HepG2 (cell line): Measurements from ENCODE around the gene CADM1.

Experiments used
- BRF2 ChIP-seq: sonication (generic); formaldehyde crosslinking; IDR thresholded peaks from 2 replicates; pipeline ENCODE4 v1.8.1; 2022; ENCODE audit warnings: mild to moderate bottlenecking, missing genetic modification reagents
- HNRNPLL ChIP-seq: fragments of 200-400 bp; formaldehyde crosslinking; IDR thresholded peaks from 2 replicates; pipeline ENCODE4 v1.6.1; 2017; ENCODE audit warnings: mild to moderate bottlenecking, low read depth, low read length; ENCODE audit not compliant: poor library complexity, severe bottlenecking
- POLR2G ChIP-seq: fragments of 200-400 bp; formaldehyde crosslinking; IDR thresholded peaks from 2 replicates; pipeline ENCODE4 v1.6.1; 2018; ENCODE audit warnings: mild to moderate bottlenecking, low read depth, low read length, moderate library complexity
- RAD21 ChIP-seq: fragments of 450-650 bp; formaldehyde crosslinking; IDR thresholded peaks from 2 replicates; pipeline ENCODE4 v1.5.0; 2020; ENCODE audit warnings: mild to moderate bottlenecking
- REST ChIP-seq, 2 experiments: IDR thresholded peaks; 2 replicates each; pipeline ENCODE4 v1.6.1; 2011 to 2012; ENCODE audit warnings: low read length in 2 of 2, borderline replicate concordance in 1 of 2, low read depth in 1 of 2, mild to moderate bottlenecking in 1 of 2, moderate library complexity in 1 of 2
- ZIK1 ChIP-seq: sonication (generic); formaldehyde crosslinking; IDR thresholded peaks from 2 replicates; pipeline ENCODE4 v1.5.0; 2020; ENCODE audit warnings: mild to moderate bottlenecking, low read depth, missing genetic modification reagents, borderline replicate concordance
- ZNF550 ChIP-seq: sonication (generic); formaldehyde crosslinking; IDR thresholded peaks from 2 replicates; pipeline ENCODE4 v1.4.0; 2020; ENCODE audit warnings: mild to moderate bottlenecking, missing genetic modification reagents, borderline replicate concordance
- ZNF800 ChIP-seq: sonication (generic); formaldehyde crosslinking; IDR thresholded peaks from 2 replicates; pipeline ENCODE4 v1.4.0; 2020; ENCODE audit warnings: missing genetic modification reagents
- ZNF816 ChIP-seq: sonication (generic); formaldehyde crosslinking; IDR thresholded peaks from 2 replicates; pipeline ENCODE4 v1.8.0; 2022; ENCODE audit warnings: missing genetic modification reagents, mild to moderate bottlenecking, borderline replicate concordance

GRCh38 chr11:115501502-115501892, 2.7 kb downstream of the CADM1 start:
- TF ChIP-seq RAD21 (CRISPR knock-in tag): no peak
- no peak for TF ChIP-seq REST (IDR thresholded peaks at IDR 0.05; ENCODE audit: borderline replicate concordance in 1 of 2, low read depth in 1 of 2, low read length in 2 of 2)
- no peak for TF ChIP-seq ZNF550 (CRISPR knock-in tag)
- TF ChIP-seq ZNF800 (CRISPR knock-in tag): no peak
- no peak for TF ChIP-seq POLR2G
- no peak for TF ChIP-seq ZIK1 (CRISPR knock-in tag)
- TF ChIP-seq HNRNPLL: no peak
- no peak for TF ChIP-seq BRF2 (CRISPR knock-in tag)
- no peak for TF ChIP-seq ZNF816 (CRISPR knock-in tag)
